ENCODE data around the gene EBNA1BP2. TPM values are rescaled to one million over a fixed set of nuclear protein-coding genes. Genes with fewer than 3 reads are reported as not detected.
A peak's percentile ranks its signal among the peaks of the same experiment; 100 is the strongest.

EBNA1BP2 gene
- total RNA-seq, 1 experiment from 2014 or later, result 169 TPM

DNA sequence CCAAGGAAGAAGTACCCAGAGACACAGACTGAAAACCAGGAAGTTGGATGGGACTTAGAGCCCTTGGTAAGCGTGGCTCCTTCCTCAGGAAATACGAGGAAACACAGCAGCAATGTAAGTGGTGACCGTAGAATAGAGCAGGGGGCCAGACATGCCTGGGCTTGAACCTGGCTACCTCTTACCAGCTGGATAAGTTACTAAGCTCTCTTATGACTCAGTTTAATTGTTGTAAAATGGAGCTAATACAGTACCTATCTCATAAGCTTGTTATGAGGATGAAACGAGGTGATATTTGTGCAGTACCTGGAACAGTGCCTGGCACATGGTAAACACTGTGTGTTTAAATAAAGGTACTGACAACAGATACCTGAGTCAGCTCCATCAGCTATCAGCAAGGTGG, 19.2 kb downstream of the EBNA1BP2 start:
- Histone ChIP-seq H3K27me3 (replicated peaks; ENCODE audit: insufficient read depth, low read depth, low read length, poor library complexity) (no peaks in the 10 kb centered on the region), H3K4me1 (ENCODE audit: insufficient read depth, low read length, poor library complexity, severe bottlenecking) (peaks cover 4% of the 10 kb centered on the region), H3K4me3 (ENCODE audit: low read depth, low read length, poor library complexity, severe bottlenecking) (no peak overlapping the region), H3K27ac (ENCODE audit: low read depth, low read length, poor library complexity, severe bottlenecking) (no peak overlapping the region), H3K9me3 (ENCODE audit: low read depth, low read length, poor library complexity, severe bottlenecking) (no peaks in the 10 kb centered on the region), H3K36me3 (ENCODE audit: insufficient read depth, low read length, poor library complexity, severe bottlenecking) (no peaks in the 10 kb centered on the region)
- CTCF ChIA-PET, result no interaction called here
- POLR2A ChIA-PET (ENCODE audit: low non-redundant PET), result no interaction called here
- no peak for TF ChIP-seq EZH2 (IDR thresholded peaks at IDR 0.05; ENCODE audit: borderline replicate concordance, low read depth, low read length, poor library complexity, severe bottlenecking)
- TF ChIP-seq, protein P1, sequence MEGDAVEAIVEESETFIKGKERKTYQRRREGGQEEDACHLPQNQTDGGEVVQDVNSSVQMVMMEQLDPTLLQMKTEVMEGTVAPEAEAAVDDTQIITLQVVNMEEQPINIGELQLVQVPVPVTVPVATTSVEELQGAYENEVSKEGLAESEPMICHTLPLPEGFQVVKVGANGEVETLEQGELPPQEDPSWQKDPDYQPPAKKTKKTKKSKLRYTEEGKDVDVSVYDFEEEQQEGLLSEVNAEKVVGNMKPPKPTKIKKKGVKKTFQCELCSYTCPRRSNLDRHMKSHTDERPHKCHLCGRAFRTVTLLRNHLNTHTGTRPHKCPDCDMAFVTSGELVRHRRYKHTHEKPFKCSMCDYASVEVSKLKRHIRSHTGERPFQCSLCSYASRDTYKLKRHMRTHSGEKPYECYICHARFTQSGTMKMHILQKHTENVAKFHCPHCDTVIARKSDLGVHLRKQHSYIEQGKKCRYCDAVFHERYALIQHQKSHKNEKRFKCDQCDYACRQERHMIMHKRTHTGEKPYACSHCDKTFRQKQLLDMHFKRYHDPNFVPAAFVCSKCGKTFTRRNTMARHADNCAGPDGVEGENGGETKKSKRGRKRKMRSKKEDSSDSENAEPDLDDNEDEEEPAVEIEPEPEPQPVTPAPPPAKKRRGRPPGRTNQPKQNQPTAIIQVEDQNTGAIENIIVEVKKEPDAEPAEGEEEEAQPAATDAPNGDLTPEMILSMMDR (conservative IDR thresholded peaks at IDR 0.05; ENCODE audit: low read depth, low read length), result no peak
- no TSS peak for BruUV-seq (replicated peaks)
- intact Hi-C loops (cut with micrococcal nuclease; ENCODE audit: unreplicated experiment), result no loop called here
- no peak for DNase-seq (ENCODE audit: low spot score)

DNA sequence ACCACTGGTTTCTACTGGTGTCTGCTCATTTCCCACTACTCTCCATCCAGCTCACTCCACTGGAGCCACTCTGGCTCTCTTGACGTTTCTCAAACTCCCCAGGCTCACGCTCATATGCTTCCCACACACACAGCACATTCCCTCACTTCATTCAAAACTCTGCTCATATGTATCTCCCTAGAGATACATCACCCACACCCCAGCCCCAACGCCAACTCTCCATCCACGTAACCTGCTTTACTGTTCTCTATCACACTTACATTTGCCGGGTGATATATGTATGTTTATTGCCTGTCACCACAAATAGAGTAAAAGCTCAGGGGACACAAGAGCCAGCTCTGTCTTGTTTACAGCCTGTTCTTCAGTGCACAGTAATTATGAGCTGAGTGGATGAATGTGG, 22.2 kb downstream of the EBNA1BP2 start:
- POLR2A ChIA-PET (ENCODE audit: low non-redundant PET), result no interaction called here
- intact Hi-C loops (cut with micrococcal nuclease; ENCODE audit: unreplicated experiment), result no loop called here
- no peak overlapping the region for H3K4me3 ChIP-seq (ENCODE audit: low read depth, low read length, poor library complexity, severe bottlenecking)
- H3K27me3 ChIP-seq (replicated peaks; ENCODE audit: insufficient read depth, low read depth, low read length, poor library complexity), result no peaks in the 10 kb centered on the region
- peaks cover 9% of the 10 kb centered on the region for H3K4me1 ChIP-seq (ENCODE audit: insufficient read depth, low read length, poor library complexity, severe bottlenecking)
- H3K9me3 ChIP-seq (ENCODE audit: low read depth, low read length, poor library complexity, severe bottlenecking), result no peaks in the 10 kb centered on the region
- no TSS peak for BruUV-seq (replicated peaks)
- H3K36me3 ChIP-seq (ENCODE audit: insufficient read depth, low read length, poor library complexity, severe bottlenecking), result no peaks in the 10 kb centered on the region
- CTCF ChIA-PET, result no interaction called here
- no peak overlapping the region for H3K27ac ChIP-seq (ENCODE audit: low read depth, low read length, poor library complexity, severe bottlenecking)
- DNase-seq (ENCODE audit: low spot score), result no peak
- TF ChIP-seq EZH2 (IDR thresholded peaks at IDR 0.05; ENCODE audit: borderline replicate concordance, low read depth, low read length, poor library complexity, severe bottlenecking), result no peak
- TF ChIP-seq, protein P1 (conservative IDR thresholded peaks at IDR 0.05; ENCODE audit: low read depth, low read length), result no peak

DNA sequence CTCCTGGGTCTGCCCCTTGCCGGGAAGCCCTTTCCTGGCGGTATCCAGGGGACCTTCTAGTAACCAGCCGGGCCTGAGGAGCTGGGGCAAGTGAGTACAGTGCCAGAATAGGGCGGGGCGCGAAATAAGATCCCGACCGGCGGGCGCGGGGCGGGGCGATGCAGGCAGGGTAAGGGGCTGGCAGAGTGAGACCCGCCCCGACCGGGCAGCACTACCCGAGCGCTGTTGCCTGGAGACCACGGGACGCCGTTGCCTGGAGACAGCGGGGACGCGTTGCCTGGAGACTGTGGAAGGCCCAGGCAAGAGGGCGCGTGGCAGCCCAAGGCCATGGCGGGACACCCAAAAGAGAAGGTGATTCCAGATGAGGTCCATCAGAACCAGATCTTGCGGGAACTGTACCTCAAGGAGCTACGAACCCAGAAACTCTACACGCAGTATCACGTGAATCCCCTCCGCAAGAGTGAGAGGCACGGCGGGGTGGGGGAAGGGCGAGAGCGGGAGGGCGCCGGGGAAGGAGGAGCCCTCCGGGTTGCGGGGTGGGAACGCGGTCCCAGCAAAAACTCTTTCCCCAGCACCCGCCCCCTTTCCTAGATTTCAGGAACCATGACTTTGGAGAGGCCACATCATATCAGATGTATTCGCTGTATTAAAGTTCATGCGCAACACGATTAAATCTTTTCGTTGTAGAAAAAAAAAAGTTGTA, 24.3 kb downstream of the EBNA1BP2 start:
- BruUV-seq (replicated peaks), result no TSS peak
- DNase-seq (ENCODE audit: low spot score), result peak; percentile 94
- no peak for TF ChIP-seq EZH2 (IDR thresholded peaks at IDR 0.05; ENCODE audit: borderline replicate concordance, low read depth, low read length, poor library complexity, severe bottlenecking)
- TF ChIP-seq, protein P1 (conservative IDR thresholded peaks at IDR 0.05; ENCODE audit: low read depth, low read length), result no peak
- peak overlapping the region; percentile 32 for H3K4me3 ChIP-seq (ENCODE audit: low read depth, low read length, poor library complexity, severe bottlenecking)
- H3K9me3 ChIP-seq (ENCODE audit: low read depth, low read length, poor library complexity, severe bottlenecking), result no peaks in the 10 kb centered on the region
- no peak overlapping the region for H3K27ac ChIP-seq (ENCODE audit: low read depth, low read length, poor library complexity, severe bottlenecking)
- H3K27me3 ChIP-seq (replicated peaks; ENCODE audit: insufficient read depth, low read depth, low read length, poor library complexity), result no peaks in the 10 kb centered on the region
- no peaks in the 10 kb centered on the region for H3K36me3 ChIP-seq (ENCODE audit: insufficient read depth, low read length, poor library complexity, severe bottlenecking)
- CTCF ChIA-PET, result no interaction called here
- POLR2A ChIA-PET (ENCODE audit: low non-redundant PET), result no interaction called here
- peaks cover 9% of the 10 kb centered on the region for H3K4me1 ChIP-seq (ENCODE audit: insufficient read depth, low read length, poor library complexity, severe bottlenecking)
- intact Hi-C loops (cut with micrococcal nuclease; ENCODE audit: unreplicated experiment), result no loop called here

All from A673 (cell line).